Right lobe of liver (tissue), 6 donors: ENCODE results near the gene RESF1. TPM values are rescaled to one million over a fixed set of nuclear protein-coding genes. Genes with fewer than 3 reads are reported as not detected.

Experiments
- ATAC-seq, 4 donors: fragments of 200-7000 bp; cut with Tn5 transposase; one replicate each; pipeline ENCODE4 v1.9.1; 2020; ENCODE audit warnings: mild to moderate bottlenecking in 4 of 4, moderate library complexity in 4 of 4
- DNase-seq, 3 donors: peaks; one replicate each; pipeline ENCODE4 v3.0.0-alpha.2; 2020
- H3K27ac ChIP-seq, 3 donors: fragments of 200-600 bp; one replicate each; pipeline ENCODE4 v1.8.0; 2022
- H3K27me3 ChIP-seq, 2 donors: fragments of 200-600 bp; one replicate each; pipeline ENCODE4 v1.8.0; 2022
- H3K36me3 ChIP-seq, 4 donors: fragments of 200-600 bp; sonication (generic) in 1 of 4; one replicate each; pipeline versions ENCODE4 v1.5.1 to v1.8.0; 2017 to 2022; ENCODE audit warnings: control low read depth in 1 of 4
- H3K4me1 ChIP-seq, 4 donors: fragments of 200-600 bp; sonication (generic) in 1 of 4; one replicate each; pipeline versions ENCODE4 v1.5.1 to v1.8.0; 2017 to 2022; ENCODE audit warnings: control low read depth in 1 of 4
- H3K4me3 ChIP-seq, 3 donors: fragments of 200-600 bp; one replicate each; pipeline ENCODE4 v1.8.0; 2022
- H3K9me3 ChIP-seq, 4 donors: fragments of 200-600 bp; sonication (generic) in 1 of 4; one replicate each; pipeline versions ENCODE4 v1.5.1 to v1.8.0; 2017 to 2022; ENCODE audit warnings: control low read depth in 1 of 4
- POLR2A ChIP-seq: fragments of 450-650 bp; IDR thresholded peaks from one replicate; pipeline ENCODE4 v1.6.1; 2017; ENCODE audit warnings: antibody characterized with exemption, mild to moderate bottlenecking
- WGBS: methylation state at CpG from one replicate; pipeline ENCODE4 v1.1.6; 2018; ENCODE audit warnings: low coverage, low lambda C conversion rate; ENCODE audit not compliant: insufficient coverage; ENCODE audit errors: missing lambda C conversion rate; 5-methylcytosine and 5-hydroxymethylcytosine counted together
- intact Hi-C, 2 donors: fragments of 100-400 bp; cut with DNase I; formaldehyde crosslinking; loops; one replicate each; pipeline versions ENCODE4 v1.11.2 to v1.14.1; 2022
- total RNA-seq, 6 experiments: library from RNA; depleted of rRNA in 2 of 6; stranded (reverse); fragments of >200 nt in 2 of 6; fragmentation: NEBNext Ultra II Directional in 3 of 6; extraction: Animal tissue kit (Norgen Biotek cat#: 25700) in 3 of 6; gene quantifications; one replicate each; pipeline versions ENCODE4 v1.1.0 to v1.2.4, GENCODE V29; 2016 to 2023
- TF ChIP-seq, protein P1 (sequence below), 4 donors: fragments of 200-600 bp in 3 of 4; fragments of 450-650 bp in 1 of 4; IDR thresholded peaks; one replicate each; pipeline versions ENCODE4 v1.5.1 to v1.8.0; 2016 to 2022; ENCODE audit warnings: antibody characterized with exemption in 4 of 4, mild to moderate bottlenecking in 2 of 4
- donor health status: DM: no; HTN: yes; CAD: no.
- donor health status: DM: no; HTN: no; CAD: no.
- donor health status: DM: no; HTN: no; CAD: no.
- donor health status: DM: no; HTN: yes; CAD: no.
- donor health status: DM: no; HTN: yes; CAD: no.

The RESF1 gene
- total RNA-seq, 6 experiments from 2014 or later: 24.0 to 62.5 (median 42.8) TPM

GRCh38 chr12:31958569-31959160, 550 bp upstream of the RESF1 start:
- DNase-seq (no peak), ATAC-seq (peak; percentile 9 to 42 (median 27))
- H3K27ac ChIP-seq: peak overlapping the region; percentile 81 to 95 (median 92)
- H3K4me1 ChIP-seq: peaks cover 0 to 20% (median 7%) of the 10 kb centered on the region in 4 donors
- 2% methylated on average over 10 of the region's 10 CpGs for WGBS
- H3K36me3 ChIP-seq: peaks cover 0 to 9% (median 5%) of the 10 kb centered on the region in 4 donors
- no peaks in the 10 kb centered on the region for H3K9me3 ChIP-seq
- TF ChIP-seq POLR2A: no peak
- TF ChIP-seq, protein P1, sequence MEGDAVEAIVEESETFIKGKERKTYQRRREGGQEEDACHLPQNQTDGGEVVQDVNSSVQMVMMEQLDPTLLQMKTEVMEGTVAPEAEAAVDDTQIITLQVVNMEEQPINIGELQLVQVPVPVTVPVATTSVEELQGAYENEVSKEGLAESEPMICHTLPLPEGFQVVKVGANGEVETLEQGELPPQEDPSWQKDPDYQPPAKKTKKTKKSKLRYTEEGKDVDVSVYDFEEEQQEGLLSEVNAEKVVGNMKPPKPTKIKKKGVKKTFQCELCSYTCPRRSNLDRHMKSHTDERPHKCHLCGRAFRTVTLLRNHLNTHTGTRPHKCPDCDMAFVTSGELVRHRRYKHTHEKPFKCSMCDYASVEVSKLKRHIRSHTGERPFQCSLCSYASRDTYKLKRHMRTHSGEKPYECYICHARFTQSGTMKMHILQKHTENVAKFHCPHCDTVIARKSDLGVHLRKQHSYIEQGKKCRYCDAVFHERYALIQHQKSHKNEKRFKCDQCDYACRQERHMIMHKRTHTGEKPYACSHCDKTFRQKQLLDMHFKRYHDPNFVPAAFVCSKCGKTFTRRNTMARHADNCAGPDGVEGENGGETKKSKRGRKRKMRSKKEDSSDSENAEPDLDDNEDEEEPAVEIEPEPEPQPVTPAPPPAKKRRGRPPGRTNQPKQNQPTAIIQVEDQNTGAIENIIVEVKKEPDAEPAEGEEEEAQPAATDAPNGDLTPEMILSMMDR (IDR thresholded peaks at IDR 0.05): no peak
- H3K4me3 ChIP-seq: peak overlapping the region; percentile 56 to 83 (median 70)
- H3K27me3 ChIP-seq: no peaks in the 10 kb centered on the region
- intact Hi-C loops: no loop called here

GRCh38 chr12:31959701-31960391, 631 bp downstream of the RESF1 start:
- intact Hi-C loops: no loop called here
- peaks cover 0 to 16% (median 5%) of the 10 kb centered on the region in 4 donors for H3K36me3 ChIP-seq
- DNase-seq (peak; percentile 76 to 85 (median 81)), ATAC-seq (peak; percentile 50 to 58 (median 57))
- TF ChIP-seq POLR2A: no peak
- TF ChIP-seq, protein P1 (IDR thresholded peaks at IDR 0.05): peak in 1 of 4 donors; percentile 23
- H3K27ac ChIP-seq: peak overlapping the region; percentile 81 to 95 (median 92)
- H3K4me1 ChIP-seq: peaks cover 0 to 23% (median 7%) of the 10 kb centered on the region in 4 donors
- H3K9me3 ChIP-seq: no peaks in the 10 kb centered on the region
- H3K27me3 ChIP-seq: no peaks in the 10 kb centered on the region
- H3K4me3 ChIP-seq: peak overlapping the region; percentile 56 to 83 (median 70)
- 0% methylated on average over 24 of the region's 47 CpGs for WGBS

DNA sequence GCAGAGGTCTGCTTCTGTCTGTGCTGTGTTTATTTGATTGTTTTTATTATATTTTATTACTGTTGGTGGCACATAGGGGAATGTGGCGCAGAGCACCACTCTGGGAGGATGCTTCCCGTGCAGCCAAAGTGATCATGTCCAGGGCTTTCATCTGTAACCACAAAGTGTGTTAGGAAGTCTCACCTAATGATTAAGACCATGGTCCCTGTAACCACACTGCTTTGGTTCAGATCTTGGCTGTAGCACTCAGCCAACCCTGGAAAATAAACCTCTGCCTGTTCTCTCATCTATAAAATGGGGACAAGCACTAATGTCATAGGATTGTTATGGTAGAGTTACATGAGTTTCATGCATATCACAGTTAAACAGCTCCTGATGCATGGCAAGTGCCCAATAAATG, 1.9 kb downstream of the RESF1 start:
- 33% methylated on average over 2 of the region's 2 CpGs for WGBS
- H3K36me3 ChIP-seq: peaks cover 0 to 17% (median 5%) of the 10 kb centered on the region in 4 donors
- intact Hi-C loops: no loop called here
- TF ChIP-seq, protein P1 (IDR thresholded peaks at IDR 0.05): no peak
- TF ChIP-seq POLR2A: no peak
- H3K9me3 ChIP-seq: no peaks in the 10 kb centered on the region
- ATAC-seq (no peak), DNase-seq (no peak)
- peak overlapping the region; percentile 56 to 83 (median 70) for H3K4me3 ChIP-seq
- H3K27ac ChIP-seq: peak overlapping the region; percentile 81 to 95 (median 92)
- no peaks in the 10 kb centered on the region for H3K27me3 ChIP-seq
- peaks cover 0 to 34% (median 12%) of the 10 kb centered on the region in 4 donors for H3K4me1 ChIP-seq

- Histone ChIP-seq H3K27me3 (no peaks in the 10 kb centered on the region), H3K36me3 (peaks cover 0 to 17% (median 5%) of the 10 kb centered on the region in 4 donors), H3K27ac (peak overlapping the region in 1 of 3 donors; percentile 19), H3K9me3 (no peaks in the 10 kb centered on the region), H3K4me3 (peak overlapping the region in 1 of 3 donors; percentile 70), H3K4me1 (peaks cover 0 to 43% (median 16%) of the 10 kb centered on the region in 4 donors)
- WGBS: 55% methylated on average over 4 of the region's 4 CpGs
- TF ChIP-seq, protein P1 (IDR thresholded peaks at IDR 0.05): no peak
- no peak for TF ChIP-seq POLR2A
- ATAC-seq (no peak), DNase-seq (no peak)
- intact Hi-C loops: no loop called here
Observed at GRCh38 chr12:31962076-31962475, 2.9 kb downstream of the RESF1 start.
